Fibroblast of lung (primary cell): ENCODE data around the gene PTPRQ.

Source experiments
- CTCF ChIP-seq, 2 donors: IDR thresholded peaks in 1 of 2; conservative IDR thresholded peaks in 1 of 2; 1 replicate in 1 of 2; 2 replicates in 1 of 2; pipeline ENCODE4 v1.5.1; 2011 to 2012; ENCODE audit warnings: low read length in 2 of 2, control low read depth in 1 of 2, inconsistent platforms in 1 of 2, low read depth in 1 of 2, mild to moderate bottlenecking in 1 of 2
- EZH2 ChIP-seq: IDR thresholded peaks from 2 replicates; pipeline ENCODE4 v1.5.1; 2012; ENCODE audit warnings: low read length, control low read depth, mild to moderate bottlenecking; ENCODE audit errors: missing control alignments

- no peak for TF ChIP-seq CTCF (conservative IDR thresholded peaks at IDR 0.05 in 1 of 2, IDR thresholded peaks at IDR 0.05 in 1 of 2; ENCODE audit: low read depth in 1 of 2, low read length in 2 of 2)
- no peak for TF ChIP-seq EZH2
These were observed 109.3 kb downstream of the PTPRQ start for GRCh38 chr12:80553316-80553715.
